NCI-H510A treated with DMSO at 0.1 percent for 48 hours (cell line): Measurements from ENCODE around the gene SPSB2.
A peak's percentile ranks its signal among the peaks of the same experiment; 100 is the strongest.
"Not testable (repeated sequence)": the region's sequence is repeated elsewhere in the genome, so short reads cannot be mapped to it uniquely, and the experiment has no call there.

Experiments used
- DNase-seq: peaks from one replicate; lab custom pipeline; 2025; lab: John Stamatoyannopoulos, UW

Gene SPSB2

GRCh38 chr12:6870304-6870703 is 2.8 kb downstream of the SPSB2 start:
- not testable (repeated sequence) for DNase-seq

- DNase-seq, result peak; percentile 51
Observed at GRCh38 chr12:6869049-6870021, 3.8 kb downstream of the SPSB2 start.

GRCh38 chr12:6868211-6869048 is 4.7 kb downstream of the SPSB2 start:
- no peak for DNase-seq

GRCh38 chr12:6867413-6868210 is 5.5 kb downstream of the SPSB2 start, which contains the start of gene TPI1:
TPI1 (plus strand) TSS chr12:6867531; CDS start chr12:6867567, 36 bp downstream.
- peak; percentile 47 for DNase-seq

GRCh38 chr12:6866920-6867412 is 6.1 kb downstream of the SPSB2 start:
- DNase-seq, result no peak

- no peak for DNase-seq
Observed at GRCh38 chr12:6866163-6866919, 6.8 kb downstream of the SPSB2 start.

GRCh38 chr12:6865307-6865706 is 7.8 kb downstream of the SPSB2 start:
- not testable (repeated sequence) for DNase-seq

GRCh38 chr12:6863586-6864321 is 9.3 kb downstream of the SPSB2 start:
- no peak for DNase-seq

GRCh38 chr12:6863033-6863432 is 10.1 kb downstream of the SPSB2 start:
- no peak for DNase-seq

- DNase-seq, result no peak
Observed at GRCh38 chr12:6861391-6861790, 11.7 kb downstream of the SPSB2 start.

GRCh38 chr12:6860942-6861341 is 12.2 kb downstream of the SPSB2 start:
- DNase-seq, result no peak

GRCh38 chr12:6860116-6860515 is 13.0 kb downstream of the SPSB2 start:
- no peak for DNase-seq

GRCh38 chr12:6858799-6859198 is 14.3 kb downstream of the SPSB2 start:
- DNase-seq, result no peak

GRCh38 chr12:6855322-6855721 is 17.8 kb downstream of the SPSB2 start:
- DNase-seq, result no peak

GRCh38 chr12:6854036-6854435 is 19.1 kb downstream of the SPSB2 start:
- DNase-seq, result no peak

- no peak for DNase-seq
Observed at GRCh38 chr12:6853626-6854025, 19.5 kb downstream of the SPSB2 start.

- DNase-seq, result peak; percentile 14
Observed at GRCh38 chr12:6852651-6853354, 20.3 kb downstream of the SPSB2 start.

- DNase-seq, result peak; percentile 90
Observed at GRCh38 chr12:6851921-6852650, 21.0 kb downstream of the SPSB2 start, which contains the start of gene USP5. USP5 (plus strand) TSS chr12:6852150; CDS start chr12:6852180, 30 bp downstream.
